ENCODE data around the gene MOB1A.
"Not testable (repeated sequence)": the region's sequence is repeated elsewhere in the genome, so short reads cannot be mapped to it uniquely, and the experiment has no call there.

The MOB1A gene

GRCh38 chr2:74149570-74150319 lies 28.9 kb downstream of the MOB1A start:
- in situ Hi-C loops (cut with MboI; ENCODE audit: low sequenced_read_pairs) = no loop called here

DNA sequence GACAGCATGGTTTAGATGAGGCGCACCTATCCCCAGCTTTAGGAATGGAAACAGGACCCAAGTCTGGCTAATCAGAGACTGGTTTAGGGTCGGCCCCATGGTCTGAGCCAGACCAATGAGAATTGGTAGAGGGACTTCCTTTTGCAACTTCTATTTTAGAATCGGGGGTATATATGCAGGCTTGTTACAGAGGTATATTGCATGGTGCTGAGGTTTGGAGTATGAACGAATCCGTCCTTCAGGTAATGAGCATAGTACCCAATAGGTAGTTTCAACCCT lies 29.5 kb downstream of the MOB1A start:
- in situ Hi-C loops (cut with MboI; ENCODE audit: low sequenced_read_pairs) = no loop called here

DNA sequence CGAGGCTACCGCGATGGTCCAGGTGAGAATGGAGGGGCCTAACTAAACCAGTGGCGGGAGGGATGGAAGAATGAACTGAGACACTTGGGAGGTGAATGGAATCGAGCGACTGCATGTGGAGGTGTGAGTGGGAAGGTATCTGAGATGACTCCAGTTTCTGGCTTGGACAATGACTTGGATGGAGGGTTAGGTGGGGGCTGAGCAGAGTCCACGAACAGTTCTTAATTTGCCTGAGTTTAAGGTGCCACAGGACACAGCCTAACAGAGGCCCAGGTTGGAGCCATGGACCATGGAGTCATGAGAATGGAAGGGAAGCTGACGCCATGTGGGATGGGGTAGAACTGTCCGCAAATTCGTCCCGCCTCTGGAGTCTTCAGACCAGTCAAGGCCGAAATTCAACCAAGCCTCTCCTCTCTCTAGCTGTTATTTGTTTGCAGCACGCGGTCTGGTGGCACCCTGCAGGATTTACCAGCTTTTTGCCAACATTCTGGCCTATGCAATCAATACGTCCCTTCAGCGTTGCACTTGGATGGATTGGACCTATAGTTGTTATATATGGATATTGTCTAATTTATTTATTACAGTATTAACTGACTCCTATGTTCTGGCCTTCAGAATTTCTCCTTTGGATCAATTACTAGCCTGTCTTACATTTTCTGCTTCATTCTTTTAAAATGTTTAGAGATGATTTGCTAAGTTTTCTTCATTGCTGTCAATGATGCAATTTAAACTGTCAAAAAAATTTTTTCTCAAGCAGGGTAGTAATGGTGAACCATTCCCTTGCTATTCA lies 30.0 kb downstream of the MOB1A start:
- in situ Hi-C loops (cut with MboI; ENCODE audit: low sequenced_read_pairs) = no loop called here

DNA sequence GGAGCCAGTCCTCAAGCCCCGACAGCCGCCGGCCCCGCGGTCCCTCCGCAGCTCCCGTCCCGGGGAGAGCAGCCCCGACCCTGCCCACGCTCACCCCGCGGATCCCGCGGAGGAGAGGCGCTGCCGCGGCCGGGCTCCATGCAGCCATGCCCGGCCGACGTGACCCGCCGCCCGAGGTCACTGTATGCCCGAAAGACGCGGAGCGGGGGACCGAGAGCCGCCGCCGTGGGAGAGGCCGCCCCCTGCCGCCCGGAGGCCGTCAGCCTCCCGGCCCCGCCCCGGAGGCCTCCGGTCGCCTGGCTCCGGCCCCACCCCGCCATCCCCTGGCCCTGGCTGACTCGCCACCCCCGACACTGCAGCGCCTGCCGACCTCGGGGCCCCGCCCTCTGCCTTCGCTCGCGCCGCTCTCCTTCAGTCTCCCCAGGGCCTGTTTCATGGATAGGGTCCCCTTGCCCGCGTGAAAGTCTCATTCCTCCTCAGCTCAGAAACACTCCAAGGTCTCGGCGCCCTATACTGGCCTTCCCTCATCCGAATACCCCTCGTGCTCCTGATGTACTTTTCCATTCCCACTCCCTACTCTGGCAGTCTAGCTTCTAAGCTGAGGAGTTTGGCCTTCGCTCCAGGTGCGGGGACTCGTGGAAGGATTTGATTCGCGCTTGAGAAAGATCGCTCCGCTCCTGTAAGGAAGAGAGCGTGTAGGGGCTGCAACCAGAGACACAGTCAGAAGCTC lies 30.8 kb downstream of the MOB1A start, which contains the start of gene BOLA3:
Gene BOLA3, minus strand, starts transcription at position 186 of the 730 bp plus-strand sequence. Its CDS starts 38 bp downstream, at position 148.
- in situ Hi-C loops (cut with MboI; ENCODE audit: low sequenced_read_pairs) = no loop called here

DNA sequence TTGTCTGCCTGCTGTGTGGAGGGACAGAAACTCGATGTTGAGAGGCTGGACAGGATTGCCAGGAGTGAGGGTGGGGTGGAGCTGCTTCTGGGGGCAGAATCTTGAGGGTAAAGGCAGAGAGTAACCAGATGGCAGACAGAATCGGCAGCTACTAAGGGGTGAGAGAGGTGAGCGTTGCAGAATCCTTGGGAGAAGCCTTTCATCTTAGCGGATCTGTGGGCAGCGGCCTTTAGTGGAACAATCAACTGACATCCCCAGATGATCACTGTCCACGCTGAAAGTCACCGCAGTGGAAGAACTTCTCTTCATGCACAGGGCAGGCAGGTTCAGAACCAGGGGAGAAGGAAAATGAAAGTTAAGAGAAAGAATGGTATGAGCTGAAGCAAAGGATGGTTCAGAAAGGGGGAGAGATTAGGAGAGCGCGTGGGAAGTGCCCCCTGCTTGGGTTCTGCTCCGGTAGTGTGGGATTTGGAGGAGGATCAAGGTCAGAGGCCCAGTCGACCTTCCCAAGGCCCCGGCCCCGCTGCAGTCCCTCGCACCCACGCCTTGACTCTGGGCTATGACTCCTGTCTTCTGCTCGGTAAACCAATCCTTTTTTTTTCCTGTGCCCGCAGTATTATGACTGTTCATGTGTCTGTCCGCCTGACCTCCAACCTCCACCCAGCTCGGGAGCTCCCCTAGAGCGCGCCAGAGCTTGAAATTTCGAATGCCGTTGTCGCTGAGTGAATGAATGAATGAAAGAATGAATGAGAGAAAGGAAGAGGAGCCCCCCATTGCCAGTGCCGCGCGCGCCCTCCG lies 31.6 kb downstream of the MOB1A start:
- in situ Hi-C loops (cut with MboI; ENCODE audit: low sequenced_read_pairs) = no loop called here

GRCh38 chr2:74142340-74142739 lies 36.3 kb downstream of the MOB1A start:
- in situ Hi-C loops (cut with MboI; ENCODE audit: low sequenced_read_pairs) = no loop called here

- in situ Hi-C loops (cut with MboI; ENCODE audit: low sequenced_read_pairs) = no loop called here
Observed at GRCh38 chr2:74138600-74139323, 39.9 kb downstream of the MOB1A start.

DNA sequence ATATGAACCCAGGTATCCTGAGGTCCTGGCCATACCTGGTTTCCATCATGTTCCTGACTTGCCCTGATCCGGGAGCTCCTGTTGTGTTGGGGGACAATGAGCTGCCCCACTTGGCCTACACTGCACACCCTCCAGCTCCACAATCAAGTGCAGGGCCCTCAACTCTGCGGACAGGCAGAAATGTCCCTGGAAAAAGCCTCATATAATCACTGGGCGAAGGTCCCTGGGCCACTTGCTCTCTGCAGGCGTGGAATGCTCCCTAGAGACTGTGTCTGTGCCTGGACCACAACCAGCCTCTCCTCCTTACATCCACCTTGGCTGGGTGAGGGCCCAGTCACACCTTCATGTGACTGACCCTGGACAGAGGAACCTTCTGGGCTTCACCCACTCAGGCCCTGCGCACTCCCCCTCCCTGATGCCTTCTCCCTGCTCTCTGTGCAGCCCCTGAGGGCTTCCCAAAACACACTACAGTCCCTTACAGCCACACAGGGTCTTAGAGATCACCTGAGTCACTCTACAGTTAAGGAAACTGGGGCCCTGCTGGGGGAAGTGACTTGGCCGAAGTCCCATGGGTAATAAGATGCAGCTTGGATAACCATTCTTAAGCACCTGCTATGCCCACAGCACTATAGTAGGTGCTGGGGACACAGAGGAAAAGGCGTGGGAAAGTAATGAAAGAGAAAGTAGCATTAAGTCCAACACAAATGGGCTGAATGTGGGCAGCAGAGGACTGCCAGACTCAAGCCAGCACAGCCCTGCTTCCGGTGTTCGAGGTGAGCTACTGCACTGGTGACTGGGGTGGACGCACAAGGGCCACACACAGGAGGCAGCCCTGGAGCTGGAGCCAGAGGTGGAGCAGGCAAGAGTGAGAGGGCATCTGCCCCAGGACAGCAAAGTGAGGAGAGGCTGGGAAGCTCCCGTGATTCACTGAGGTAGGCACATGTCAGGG lies 40.8 kb downstream of the MOB1A start:
- in situ Hi-C loops (cut with MboI; ENCODE audit: low sequenced_read_pairs) = no loop called here

DNA sequence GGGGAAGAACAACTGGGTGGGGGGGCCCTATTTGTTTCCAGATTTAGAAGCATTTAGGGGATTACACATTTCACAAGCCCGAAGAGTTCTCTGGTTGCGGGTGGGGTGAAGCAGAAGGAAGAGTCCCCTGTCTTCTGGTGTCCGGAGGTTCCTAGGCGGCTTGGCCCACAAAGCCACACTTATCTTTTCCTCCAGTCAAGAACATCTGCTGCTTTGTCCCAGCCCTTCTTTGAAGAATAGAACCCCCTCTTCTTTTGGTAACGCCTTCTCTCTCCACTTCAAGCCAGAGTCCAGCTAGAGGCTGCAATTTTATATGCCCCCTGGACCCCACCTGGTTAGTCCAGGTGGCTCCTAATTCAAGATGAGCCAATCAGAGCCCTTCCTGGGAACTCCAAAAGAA lies 46.8 kb downstream of the MOB1A start:
- in situ Hi-C loops (cut with MboI; ENCODE audit: low sequenced_read_pairs) = no loop called here

GRCh38 chr2:74130211-74130995 lies 48.3 kb downstream of the MOB1A start:
- in situ Hi-C loops (cut with MboI; ENCODE audit: low sequenced_read_pairs) = no loop called here

DNA sequence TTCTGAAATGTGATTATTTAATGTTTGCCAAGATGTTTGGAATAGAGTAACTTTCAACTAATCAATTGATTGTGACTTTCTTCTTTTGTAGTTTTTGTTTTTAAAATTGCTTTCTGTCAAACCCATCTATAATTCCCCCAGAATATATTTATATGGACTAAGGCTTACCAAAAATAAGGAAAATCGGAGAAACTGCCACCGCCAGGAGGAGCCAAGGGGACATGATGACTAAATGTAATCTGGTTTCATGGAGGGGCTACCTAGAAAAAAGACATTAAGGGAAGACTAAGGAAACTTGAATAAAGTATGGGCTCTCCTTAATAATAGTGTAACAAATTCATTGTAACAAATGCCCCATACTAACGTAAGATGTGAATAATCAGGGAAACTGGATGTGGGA lies 50.5 kb downstream of the MOB1A start:
- in situ Hi-C loops (cut with MboI; ENCODE audit: low sequenced_read_pairs) = no loop called here

DNA sequence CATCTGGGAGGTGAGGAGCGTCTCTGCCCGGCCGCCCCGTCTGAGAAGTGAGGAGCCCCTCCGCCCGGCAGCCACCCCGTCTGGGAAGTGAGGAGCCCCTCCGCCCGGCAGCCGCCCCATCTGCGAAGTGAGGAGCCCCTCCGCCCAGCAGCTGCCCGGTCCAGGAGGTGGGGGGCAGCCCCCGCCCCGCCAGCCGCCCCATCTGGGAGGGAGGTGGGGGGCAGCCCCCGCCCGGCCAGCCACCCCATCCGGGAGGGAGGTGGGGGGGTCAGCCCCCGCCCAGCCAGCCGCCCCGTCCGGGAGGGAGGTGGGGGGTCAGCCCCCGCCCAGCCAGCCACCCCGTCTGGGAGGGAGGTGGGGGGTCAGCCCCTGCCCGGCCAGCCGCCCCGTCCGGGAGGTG lies 54.7 kb downstream of the MOB1A start:
- in situ Hi-C loops (cut with MboI; ENCODE audit: low sequenced_read_pairs) = not testable (repeated sequence)

DNA sequence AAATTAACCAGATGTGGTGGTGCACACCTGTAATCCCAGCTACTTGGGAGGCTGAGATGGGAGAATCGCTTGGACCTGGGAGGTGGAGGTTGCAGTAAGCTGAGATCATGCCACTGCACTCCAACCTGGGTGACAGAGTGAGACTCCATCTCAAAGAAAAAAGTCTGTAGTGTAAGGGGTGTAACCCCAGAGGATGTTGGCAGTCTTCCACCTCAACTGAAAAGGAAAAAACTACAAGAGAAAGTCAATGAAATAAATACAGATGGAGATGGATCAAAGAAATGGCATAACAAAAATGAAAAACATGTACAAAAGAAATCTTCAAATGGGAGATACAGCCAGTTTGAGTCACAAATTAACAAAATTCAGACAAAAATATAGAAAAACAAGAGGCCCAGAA lies 56.8 kb downstream of the MOB1A start:
- in situ Hi-C loops (cut with MboI; ENCODE audit: low sequenced_read_pairs) = not testable (repeated sequence)

GRCh38 chr2:74119912-74120825 lies 58.5 kb downstream of the MOB1A start:
- in situ Hi-C loops (cut with MboI; ENCODE audit: low sequenced_read_pairs) = no loop called here

GRCh38 chr2:74119339-74119738 lies 59.3 kb downstream of the MOB1A start:
- in situ Hi-C loops (cut with MboI; ENCODE audit: low sequenced_read_pairs) = no loop called here

DNA sequence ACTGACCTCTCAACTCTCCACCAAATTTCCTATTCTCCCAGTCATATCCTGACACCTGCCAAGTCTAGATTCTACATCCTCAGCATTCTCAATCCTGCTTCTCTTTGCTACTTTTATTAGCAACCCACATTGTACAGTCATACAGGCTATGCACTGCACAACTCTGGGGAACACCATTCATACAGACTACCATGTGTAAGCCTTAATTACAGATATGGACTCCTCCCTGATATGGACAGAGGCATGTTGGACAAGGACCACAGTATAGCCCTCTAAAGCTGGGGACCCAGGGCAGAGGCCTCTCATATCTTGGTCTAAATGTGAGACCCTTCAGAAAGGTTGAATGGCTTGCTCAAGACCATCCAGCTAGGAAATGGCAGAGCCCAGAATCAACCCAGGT lies 67.3 kb downstream of the MOB1A start:
- in situ Hi-C loops (cut with MboI; ENCODE audit: low sequenced_read_pairs) = no loop called here

DNA sequence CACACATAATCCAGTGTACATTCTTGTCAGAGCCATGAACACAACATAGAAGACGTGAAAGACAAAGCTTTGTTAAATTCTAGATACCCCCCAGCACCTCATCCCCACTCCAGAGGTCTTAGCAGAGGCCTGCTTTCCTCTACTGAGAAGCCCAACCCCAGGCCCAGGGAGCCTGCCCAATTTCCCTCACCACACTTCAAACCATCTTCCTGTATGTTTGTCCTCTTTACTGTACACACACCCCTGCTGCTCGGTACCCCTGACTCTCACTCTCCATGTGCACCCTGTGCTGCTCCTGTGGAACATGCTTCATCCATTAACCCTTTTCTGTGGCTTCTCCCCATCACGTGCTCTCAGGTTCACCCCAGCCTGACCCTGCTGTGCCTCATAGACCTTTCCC lies 68.1 kb downstream of the MOB1A start:
- in situ Hi-C loops (cut with MboI; ENCODE audit: low sequenced_read_pairs) = no loop called here

Data from HL-60/S4 treated with retinoic acid at 250 ng/mL for 4 days and 3 days (cell line).